Measurements from ENCODE around the gene CCDC181. TPM values are rescaled to one million over a fixed set of nuclear protein-coding genes. Genes with fewer than 3 reads are reported as not detected.

The CCDC181 gene
- total RNA-seq, 1 experiment from 2014 or later, result 2.9 TPM

- H3K4me2 ChIP-seq (ENCODE audit: insufficient read depth, insufficient read length, low read length), result no peak overlapping the region
Measured at GRCh38 chr1:169457443-169457842, 30.2 kb upstream of the CCDC181 start.

More at GRCh38 chr1:169457443-169457842, 30.2 kb upstream of the CCDC181 start:
- Histone ChIP-seq H3K14ac (ENCODE audit: insufficient read depth, low read length) (no peak overlapping the region), H4K8ac (replicated peaks; ENCODE audit: insufficient read length, low read depth, low read length) (no peak overlapping the region), H3K9me3 (ENCODE audit: control insufficient read depth, low read depth, low read length) (no peaks in the 10 kb centered on the region), H2BK15ac (ENCODE audit: low read depth, low read length) (no peak overlapping the region), H3T11ph (ENCODE audit: low read length) (no peak overlapping the region), H3K56ac (ENCODE audit: insufficient read length, low read depth, low read length) (no peak overlapping the region), H2BK12ac (ENCODE audit: insufficient read length, low read depth, low read length) (no peak overlapping the region), H3K79me1 (ENCODE audit: insufficient read depth, low read depth, low read length, poor library complexity, severe bottlenecking) (no peaks in the 10 kb centered on the region), H4K5ac (ENCODE audit: insufficient read length, low read depth, low read length) (no peak overlapping the region), H2BK120ac (ENCODE audit: low read depth, low read length, poor library complexity, severe bottlenecking) (no peak overlapping the region), H4K20me1 (ENCODE audit: control insufficient read depth, insufficient read depth, insufficient read length) (no peaks in the 10 kb centered on the region), H2BK20ac (ENCODE audit: low read depth, low read length, poor library complexity, severe bottlenecking) (no peak overlapping the region), H3K23ac (ENCODE audit: insufficient read length, low read depth, low read length) (no peak overlapping the region), H3K4ac (ENCODE audit: low read depth, low read length) (no peak overlapping the region), H4K91ac (ENCODE audit: insufficient read length, low read depth, low read length) (no peak overlapping the region), H3K9ac (ENCODE audit: extremely low read depth, insufficient read length, low read length) (no peak overlapping the region), H3K18ac (ENCODE audit: insufficient read length, low read depth, low read length) (no peak overlapping the region), H3K79me2 (ENCODE audit: insufficient read depth, low read length) (no peaks in the 10 kb centered on the region), H3K27me3 (ENCODE audit: insufficient read depth, low read length) (no peaks in the 10 kb centered on the region), H2AK5ac (ENCODE audit: insufficient read length, low read length) (no peak overlapping the region), H3K23me2 (ENCODE audit: insufficient read length, low read depth, low read length, poor library complexity, severe bottlenecking) (peaks cover 6% of the 10 kb centered on the region), H2AFZ (ENCODE audit: low read length) (no peak overlapping the region), H3K4me1 (ENCODE audit: insufficient read depth, low read length) (no peaks in the 10 kb centered on the region), H3K27ac (ENCODE audit: insufficient read length, low read depth, low read length) (no peak overlapping the region), H2BK5ac (ENCODE audit: insufficient read length, low read length) (no peak overlapping the region)
- no CpG with 5 or more reads among the region's 1 CpG for WGBS (ENCODE audit: extremely low coverage, insufficient read length, low lambda C conversion rate)
- DNase-seq, result no peak
- peaks cover 4 to 7% (median 5%) of the 10 kb centered on the region in 3 experiments; a peak in 3 of 7 replicates for H3K36me3 Mint-ChIP-seq (ENCODE audit: insufficient read depth in 1 of 3, low read depth in 3 of 3)
- no peaks in the 10 kb centered on the region for H3K27me3 Mint-ChIP-seq (ENCODE audit: low read depth)
- H3K27ac Mint-ChIP-seq, result no peak overlapping the region
- no peak overlapping the region for H3K4me3 Mint-ChIP-seq
- peaks cover 0 to 3% of the 10 kb centered on the region in 2 experiments; a peak in 1 of 4 replicates for H3K4me1 Mint-ChIP-seq
- no peak for TF ChIP-seq CTCF (conservative IDR thresholded peaks at IDR 0.05)
- H3K9me3 Mint-ChIP-seq, result peaks cover 10 to 12% of the 10 kb centered on the region in 2 experiments

Data from H9 (cell line).